H1 (cell line): ENCODE results near the gene ARHGEF10L. TPM values are rescaled to one million over a fixed set of nuclear protein-coding genes. Genes with fewer than 3 reads are reported as not detected.

Experiments
- CTCF ChIA-PET: fragments of 300-600 bp; sonication (Branson Sonifier 250); formaldehyde crosslinking; loops from one replicate; lab custom pipeline; 2021; ENCODE audit not compliant: partially characterized antibody; lab: Charles Lee
- POLR2A ChIA-PET: fragments of 300-600 bp; sonication (Branson Sonifier 250); formaldehyde crosslinking; loops from one replicate; lab custom pipeline; 2021; ENCODE audit warnings: inconsistent platforms; ENCODE audit not compliant: partially characterized antibody; lab: Charles Lee
- DNase-seq, 2 experiments: peaks; one replicate each; pipeline versions ENCODE4 v3.0.0 to v3.0.0-alpha.2; 2010 to 2022; ENCODE audit warnings: low spot score in 2 of 2, low read depth in 1 of 2, mixed read lengths in 1 of 2
- FAIRE-seq: peaks from 2 replicates; lab custom pipeline; 2011; peaks lifted over from hg19 to GRCh38; lab: Jason Lieb, UNC
- H2AFZ ChIP-seq: 2 replicates; pipeline ENCODE4 v1.8.1; 2012; ENCODE audit warnings: low read length, inconsistent platforms
- H2AK5ac ChIP-seq: 2 replicates; pipeline ENCODE4 v1.6.1; 2013; ENCODE audit warnings: low read depth, low read length
- H2BK120ac ChIP-seq: replicated peaks from 2 replicates; pipeline ENCODE3; 2013; ENCODE audit warnings: low read depth, low read length, inconsistent platforms
- H2BK12ac ChIP-seq: 2 replicates; pipeline ENCODE4 v1.6.1; 2013; ENCODE audit warnings: low read depth, low read length
- H2BK15ac ChIP-seq: 2 replicates; pipeline ENCODE4 v1.6.1; 2013; ENCODE audit warnings: low read length
- H2BK20ac ChIP-seq: 2 replicates; pipeline ENCODE4 v1.6.1; 2013; ENCODE audit warnings: low read length
- H2BK5ac ChIP-seq: 2 replicates; pipeline ENCODE4 v1.6.1; 2013; ENCODE audit warnings: low read depth, low read length
- H3K14ac ChIP-seq: 2 replicates; pipeline ENCODE4 v1.6.1; 2013; ENCODE audit warnings: inconsistent platforms; ENCODE audit not compliant: insufficient read length
- H3K18ac ChIP-seq: 2 replicates; pipeline ENCODE4 v1.6.1; 2013; ENCODE audit warnings: low read length; ENCODE audit errors: extremely low read depth
- H3K23ac ChIP-seq: 2 replicates; pipeline ENCODE4 v1.6.1; 2013; ENCODE audit warnings: inconsistent platforms; ENCODE audit not compliant: insufficient read length
- H3K23me2 ChIP-seq: 2 replicates; pipeline ENCODE4 v1.6.1; 2013; ENCODE audit warnings: low read depth, low read length
- H3K27ac ChIP-seq: 2 replicates; pipeline ENCODE4 v1.6.1; 2011; ENCODE audit warnings: low read depth, low read length, inconsistent platforms
- H3K27me3 ChIP-seq, 4 experiments: replicated peaks in 1 of 4; 1 replicate in 1 of 4; 2 replicates in 3 of 4; pipeline versions ENCODE4 v1.6.1 to v1.8.1; 2011 to 2013; ENCODE audit warnings: low read length in 3 of 4, mild to moderate bottlenecking in 3 of 4, inconsistent platforms in 2 of 4, mixed read lengths in 2 of 4, moderate library complexity in 1 of 4; ENCODE audit not compliant: control insufficient read depth in 3 of 4, insufficient read depth in 3 of 4; ENCODE audit errors: extremely low read depth in 1 of 4
- H3K36me3 ChIP-seq, 4 experiments: 2 replicates each; pipeline versions ENCODE4 v1.6.1 to v1.8.1; 2011 to 2013; ENCODE audit warnings: mild to moderate bottlenecking in 4 of 4, low read length in 3 of 4, moderate library complexity in 2 of 4, control low read depth in 1 of 4, inconsistent platforms in 1 of 4; ENCODE audit not compliant: insufficient read depth in 4 of 4, control insufficient read depth in 2 of 4
- H3K4ac ChIP-seq: replicated peaks from 2 replicates; pipeline ENCODE3; 2013; ENCODE audit warnings: low read length, low read depth, mixed read lengths, inconsistent platforms; ENCODE audit not compliant: insufficient read length
- H3K4me1 ChIP-seq, 4 experiments: replicated peaks in 1 of 4; 1 replicate in 1 of 4; 2 replicates in 3 of 4; pipeline versions ENCODE4 v1.6.1 to v1.8.1; 2011 to 2013; ENCODE audit warnings: low read length in 3 of 4, inconsistent platforms in 2 of 4, mixed read lengths in 1 of 4; ENCODE audit not compliant: insufficient read depth in 4 of 4, control insufficient read depth in 3 of 4
- H3K4me2 ChIP-seq, 2 experiments: 2 replicates each; pipeline versions ENCODE4 v1.6.1 to v1.8.1; 2011 to 2013; ENCODE audit warnings: low read depth in 2 of 2, low read length in 2 of 2, control low read depth in 1 of 2, inconsistent platforms in 1 of 2, mild to moderate bottlenecking in 1 of 2; ENCODE audit not compliant: insufficient read depth in 1 of 2
- H3K4me3 ChIP-seq, 4 experiments: fragments of 200-600, 300-600 bp in 1 of 4; sonication (generic), shearing (Covaris generic), sonication (Bioruptor Twin) in 1 of 4; 2 replicates each; pipeline versions ENCODE4 v1.5.1 to v1.8.1; 2011 to 2016; ENCODE audit warnings: low read length in 4 of 4, low read depth in 3 of 4, control low read depth in 2 of 4, inconsistent platforms in 2 of 4, mild to moderate bottlenecking in 2 of 4, mixed read lengths in 1 of 4, moderate library complexity in 1 of 4; ENCODE audit not compliant: insufficient read depth in 2 of 4; ENCODE audit errors: extremely low read depth in 1 of 4
- H3K56ac ChIP-seq: replicated peaks from 2 replicates; pipeline ENCODE3; 2013; ENCODE audit warnings: low read depth, mild to moderate bottlenecking, mixed read lengths, low read length, inconsistent platforms; ENCODE audit not compliant: insufficient read length
- H3K79me1 ChIP-seq: 2 replicates; pipeline ENCODE4 v1.6.1; 2013; ENCODE audit warnings: low read depth, low read length, control low read depth
- H3K79me2 ChIP-seq, 2 experiments: 2 replicates each; pipeline versions ENCODE4 v1.6.1 to v1.8.1; 2012 to 2013; ENCODE audit warnings: low read length in 2 of 2, mild to moderate bottlenecking in 2 of 2, inconsistent platforms in 1 of 2; ENCODE audit not compliant: insufficient read depth in 2 of 2, control insufficient read depth in 1 of 2
- H3K9ac ChIP-seq, 4 experiments: replicated peaks in 1 of 4; 1 replicate in 1 of 4; 2 replicates in 3 of 4; pipeline versions ENCODE4 v1.6.1 to v1.8.1; 2011 to 2013; ENCODE audit warnings: low read depth in 3 of 4, low read length in 3 of 4, control low read depth in 2 of 4, mild to moderate bottlenecking in 2 of 4, moderate library complexity in 2 of 4, inconsistent platforms in 1 of 4; ENCODE audit errors: extremely low read depth in 1 of 4
- H3K9me3 ChIP-seq, 2 experiments: 2 replicates each; pipeline versions ENCODE4 v1.6.1 to v1.8.1; 2012 to 2013; ENCODE audit warnings: mild to moderate bottlenecking in 2 of 2, moderate library complexity in 2 of 2, control low read depth in 1 of 2, inconsistent platforms in 1 of 2, low read depth in 1 of 2, low read length in 1 of 2, mixed read lengths in 1 of 2; ENCODE audit not compliant: insufficient read depth in 2 of 2
- H4K20me1 ChIP-seq, 2 experiments: replicated peaks in 1 of 2; 2 replicates each; pipeline versions ENCODE3 to v1.8.1; 2011 to 2013; ENCODE audit warnings: inconsistent platforms in 2 of 2, low read length in 2 of 2, mild to moderate bottlenecking in 1 of 2; ENCODE audit not compliant: insufficient read depth in 2 of 2, control insufficient read depth in 1 of 2
- H4K5ac ChIP-seq: 2 replicates; pipeline ENCODE4 v1.6.1; 2013; ENCODE audit warnings: low read length, low read depth, mixed read lengths, inconsistent platforms; ENCODE audit not compliant: insufficient read length
- H4K8ac ChIP-seq: 2 replicates; pipeline ENCODE4 v1.8.0; 2013; ENCODE audit warnings: mild to moderate bottlenecking, moderate library complexity, low read length, inconsistent platforms; ENCODE audit not compliant: insufficient read depth; ENCODE audit errors: extremely low read depth
- H4K91ac ChIP-seq: replicated peaks from 2 replicates; pipeline ENCODE3; 2013; ENCODE audit warnings: low read length, mixed read lengths, inconsistent platforms; ENCODE audit not compliant: insufficient read length
- ATF2 ChIP-seq: IDR thresholded peaks from 2 replicates; pipeline ENCODE4 v1.6.1; 2012; ENCODE audit warnings: low read length, inconsistent platforms
- EP300 ChIP-seq, 2 experiments: IDR thresholded peaks; 1 replicate in 1 of 2; 2 replicates in 1 of 2; pipeline ENCODE4 v1.6.1; 2011 to 2012; ENCODE audit warnings: low read depth in 2 of 2, low read length in 2 of 2, mild to moderate bottlenecking in 2 of 2, borderline replicate concordance in 1 of 2, inconsistent platforms in 1 of 2, moderate library complexity in 1 of 2
- GABPA ChIP-seq: IDR thresholded peaks from 2 replicates; pipeline ENCODE4 v1.6.1; 2011; ENCODE audit warnings: mild to moderate bottlenecking, low read length, moderate library complexity, borderline replicate concordance; ENCODE audit not compliant: insufficient read depth
- KDM4A ChIP-seq: IDR thresholded peaks from one replicate; pipeline ENCODE4 v1.7.1; 2012; ENCODE audit warnings: low read depth, mild to moderate bottlenecking, moderate library complexity, low read length, inconsistent platforms; ENCODE audit not compliant: severe bottlenecking
- MAX ChIP-seq: IDR thresholded peaks from 2 replicates; pipeline ENCODE4 v1.6.1; 2012; ENCODE audit warnings: inconsistent platforms
- NRF1 ChIP-seq: IDR thresholded peaks from 2 replicates; pipeline ENCODE4 v1.6.1; 2011; ENCODE audit warnings: mild to moderate bottlenecking, low read depth, low read length, improper control_type of control experiment
- PHF8 ChIP-seq: fragments of 200-600 bp; sonication (generic); conservative IDR thresholded peaks from 2 replicates; pipeline ENCODE4 v1.7.1; 2012; ENCODE audit warnings: low read depth, mild to moderate bottlenecking, inconsistent platforms, low read length, moderate library complexity
- POU5F1 ChIP-seq: IDR thresholded peaks from 2 replicates; pipeline ENCODE4 v1.6.1; 2011; ENCODE audit warnings: low read depth, mild to moderate bottlenecking, low read length, moderate library complexity
- RBBP5 ChIP-seq: IDR thresholded peaks from 2 replicates; pipeline ENCODE4 v1.7.1; 2012; ENCODE audit warnings: low read depth, mild to moderate bottlenecking, inconsistent platforms, low read length, moderate library complexity, borderline replicate concordance
- SP2 ChIP-seq: IDR thresholded peaks from 2 replicates; pipeline ENCODE4 v1.6.1; 2012; ENCODE audit warnings: mild to moderate bottlenecking, low read length, inconsistent platforms
- SUZ12 ChIP-seq: fragments of 200-600 bp; sonication (generic); IDR thresholded peaks from 2 replicates; pipeline ENCODE4 v1.6.1; 2012; ENCODE audit warnings: mild to moderate bottlenecking, inconsistent platforms, low read length, moderate library complexity, mixed read lengths
- TAF1 ChIP-seq: IDR thresholded peaks from 2 replicates; pipeline ENCODE4 v1.6.1; 2011; ENCODE audit warnings: mild to moderate bottlenecking, low read depth, low read length
- WGBS, 2 experiments: shearing (Covaris generic) in 1 of 2; methylation state at CpG; one replicate each; pipeline versions ENCODE4 v1.1.6 to v1.1.7; 2013 to 2015; ENCODE audit warnings: low lambda C conversion rate in 2 of 2, mixed read lengths in 2 of 2, inconsistent platforms in 1 of 2, low coverage in 1 of 2, missing lambda C conversion rate in 1 of 2; ENCODE audit not compliant: insufficient replicate concordance in 2 of 2, insufficient coverage in 1 of 2, insufficient read length in 1 of 2; ENCODE audit errors: extremely low coverage in 1 of 2, missing lambda C conversion rate in 1 of 2; 5-methylcytosine and 5-hydroxymethylcytosine counted together
- polyA plus RNA-seq, 7 experiments: library from polyadenylated mRNA; depleted of rRNA in 3 of 7; stranded (reverse) in 5 of 7; unstranded in 2 of 7; fragments of >200 nt in 5 of 7; fragments of 200-250 nt in 2 of 7; gene quantifications; 1 replicate in 5 of 7; 2 replicates in 1 of 7; 4 replicates in 1 of 7; pipeline versions ENCODE4 v1.2.1 to v1.2.3, GENCODE V29; 2011 to 2013; ENCODE audit warnings: missing spikeins in 2 of 7, mixed read lengths in 2 of 7
- total RNA-seq: library from RNA; stranded (reverse); fragmentation: NEBNext Ultra II Directional; extraction: Animal tissue kit (Norgen Biotek cat#: 25700); gene quantifications from 2 replicates; pipeline ENCODE4 v1.2.1, GENCODE V29; 2021

ARHGEF10L gene
- total and polyA plus RNA-seq, 2 of the 8 experiments (the other 6 are each of a cell fraction or from before 2014, with no cell fraction given): 33.6 to 39.6 TPM

GRCh38 chr1:17668195-17668594 lies 128.7 kb downstream of the ARHGEF10L start:
- no peak overlapping the region for H3K4ac ChIP-seq
- CTCF ChIA-PET: interaction anchor here (1.0 to 4.7 kb wide), 10 partner anchors 9 to 437 kb away, joined by 3 to 27 read pairs (median 4); no protein-coding TSS in a partner anchor
- no peak for DNase-seq
- no peak for TF ChIP-seq KDM4A
- no peak for TF ChIP-seq TAF1
- TF ChIP-seq MAX: no peak
- TF ChIP-seq ATF2: no peak
- no peak for TF ChIP-seq RBBP5
- no peak for TF ChIP-seq SP2
- no peak for TF ChIP-seq PHF8
- TF ChIP-seq SUZ12: no peak
- TF ChIP-seq GABPA: no peak
- TF ChIP-seq POU5F1: no peak
- TF ChIP-seq EP300 (IDR thresholded peaks at IDR 0.05; ENCODE audit: borderline replicate concordance in 1 of 2, low read depth in 2 of 2, low read length in 2 of 2): no peak
- no peak for TF ChIP-seq NRF1

More at GRCh38 chr1:17668195-17668594, 128.7 kb downstream of the ARHGEF10L start:
- Histone ChIP-seq H3K27me3 (no peaks in the 10 kb centered on the region), H3K4me3 (no peak overlapping the region), H4K20me1 (peaks cover 2 to 5% of the 10 kb centered on the region in 2 experiments), H2AK5ac (no peak overlapping the region), H3K9me3 (no peaks in the 10 kb centered on the region), H2BK120ac (no peak overlapping the region), H2BK15ac (no peak overlapping the region), H3K79me1 (0 out of 2 replicates have a peak, but pooled peaks cover 2% of the 10 kb centered on the region), H4K5ac (no peak overlapping the region), H2BK20ac (no peak overlapping the region), H3K4me2 (no peak overlapping the region), H2BK5ac (no peak overlapping the region), H3K14ac (no peak overlapping the region), H2BK12ac (no peak overlapping the region), H3K27ac (no peak overlapping the region), H3K9ac (no peak overlapping the region), H3K18ac (no peak overlapping the region), H3K36me3 (peaks cover 0 to 19% (median 14%) of the 10 kb centered on the region in 4 experiments; a peak in 4 of 8 replicates), H3K79me2 (no peaks in the 10 kb centered on the region), H2AFZ (no peak overlapping the region), H3K23me2 (0 out of 2 replicates have a peak, but pooled peaks cover 1% of the 10 kb centered on the region), H3K56ac (no peak overlapping the region), H3K4me1 (peaks cover 0 to 19% (median 7%) of the 10 kb centered on the region in 4 experiments; a peak in 5 of 7 replicates), H4K8ac (no peak overlapping the region), H3K23ac (no peak overlapping the region), H4K91ac (no peak overlapping the region)
- no peak for FAIRE-seq
- 90% methylated on average over 11 of the region's 12 CpGs; no CpG with 5 or more reads in 1 of the 2 experiments for WGBS, 2 experiments
- POLR2A ChIA-PET: no interaction called here
